Lower leg skin (tissue), 3 donors: Measurements from ENCODE around the gene LRP1B.

Experiments used
- CTCF ChIP-seq, 3 donors: fragments of 450-650 bp; IDR thresholded peaks; one replicate each; pipeline ENCODE4 v1.5.1; 2016; ENCODE audit warnings: antibody characterized with exemption in 3 of 3, mild to moderate bottlenecking in 3 of 3, moderate library complexity in 2 of 3
- POLR2A ChIP-seq, 2 donors: fragments of 450-650 bp; IDR thresholded peaks; one replicate each; pipeline ENCODE4 v1.6.1; 2016 to 2017; ENCODE audit warnings: antibody characterized with exemption in 2 of 2, mild to moderate bottlenecking in 1 of 2, moderate library complexity in 1 of 2

DNA sequence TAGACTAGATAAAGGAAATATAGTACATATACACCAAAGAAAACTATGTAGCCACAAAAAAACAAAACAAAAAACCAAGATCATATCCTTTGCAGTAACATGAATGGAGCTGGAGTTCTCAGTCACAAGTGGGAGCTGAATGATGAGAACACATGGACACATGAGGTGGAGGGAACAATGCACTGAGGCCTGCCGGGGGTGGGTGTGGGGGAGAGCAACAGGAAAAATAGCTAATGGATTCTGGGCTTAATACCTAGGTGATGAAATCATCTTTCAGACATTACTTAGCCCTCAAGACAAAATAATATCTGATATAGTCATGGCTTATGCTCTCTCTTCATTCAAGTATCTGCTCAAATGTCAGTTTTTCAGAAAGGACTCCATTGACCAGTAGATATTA, 930.6 kb downstream of the LRP1B start:
- TF ChIP-seq POLR2A (IDR thresholded peaks at IDR 0.05), result no peak
- TF ChIP-seq CTCF (IDR thresholded peaks at IDR 0.05), result no peak
